ENCODE data around the gene ZBTB20.

GRCh38 chr3:114375608-114376421 lies 771.3 kb downstream of the ZBTB20 start:
- TF ChIP-seq TAF1 (IDR thresholded peaks at IDR 0.05; ENCODE audit: borderline replicate concordance, insufficient read depth, low read length) (no peak), SIN3A (IDR thresholded peaks at IDR 0.05; ENCODE audit: borderline replicate concordance, insufficient read depth, low read length) (no peak)
